Activated CD4-positive, alpha-beta T cell treated with anti-CD3 and anti-CD28 coated beads for 48 hours (primary cell): Measurements from ENCODE around the gene RPS15.
"Not testable (repeated sequence)": the region's sequence is repeated elsewhere in the genome, so short reads cannot be mapped to it uniquely, and the experiment has no call there.

Experiments used
- DNase-seq: peaks from one replicate; pipeline ENCODE4 v3.0.0-alpha.2; 2020

Gene RPS15

GRCh38 chr19:1402411-1403070 is 35.7 kb upstream of the RPS15 start:
- no peak for DNase-seq

- peak; percentile 99 for DNase-seq
Measured at GRCh38 chr19:1406774-1407527, 31.2 kb upstream of the RPS15 start.

GRCh38 chr19:1407528-1408299 is 30.5 kb upstream of the RPS15 start, which contains the start of gene DAZAP1:
Gene DAZAP1 (plus strand): TSS chr19:1407586. CDS start chr19:1407774, 188 bp downstream.
- DNase-seq, result peak; percentile 37

GRCh38 chr19:1408300-1409203 is 29.6 kb upstream of the RPS15 start:
- peak; percentile 70 for DNase-seq

DNA sequence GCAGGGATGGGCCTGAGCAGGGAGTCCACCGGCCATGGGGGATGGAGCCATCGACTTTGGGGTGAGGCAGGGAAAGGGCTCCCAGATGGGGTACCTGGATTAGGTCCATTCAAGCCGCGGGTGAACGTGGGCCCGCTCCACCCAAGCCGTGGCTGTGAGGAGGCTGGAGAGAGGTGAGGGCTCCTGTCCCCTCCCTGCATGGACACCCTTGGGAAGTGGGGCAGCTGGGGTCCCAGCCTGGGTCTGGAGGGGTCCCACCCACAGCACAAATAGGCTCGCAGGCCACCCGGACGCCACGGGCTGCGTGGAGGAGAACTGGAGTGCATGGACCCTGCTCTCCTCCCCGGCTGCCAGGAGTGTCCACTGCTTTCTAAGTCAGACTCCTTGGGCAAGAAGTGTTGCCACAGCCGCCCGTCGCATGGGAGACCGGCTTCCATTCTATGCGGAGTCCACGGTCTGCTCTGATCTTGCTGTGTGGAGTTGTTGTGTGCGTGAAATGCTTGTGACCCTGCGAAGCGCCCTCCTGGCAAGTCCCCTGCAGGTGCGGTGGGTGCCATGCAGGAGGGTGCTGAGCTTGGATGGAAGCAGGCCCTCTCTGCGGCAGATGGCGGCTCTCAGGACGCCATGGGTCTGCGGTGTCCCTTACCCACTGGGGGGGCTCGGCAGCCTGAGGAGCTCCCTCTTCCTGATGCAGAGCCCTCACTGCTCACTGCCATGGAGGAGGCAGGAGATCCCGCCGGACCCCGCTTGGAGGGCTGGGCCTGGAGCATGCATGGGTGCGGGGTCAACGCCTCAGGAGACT is 28.8 kb upstream of the RPS15 start:
- no peak for DNase-seq

- peak; percentile 53 for DNase-seq
Measured at GRCh38 chr19:1410136-1410786, 27.9 kb upstream of the RPS15 start.

DNA sequence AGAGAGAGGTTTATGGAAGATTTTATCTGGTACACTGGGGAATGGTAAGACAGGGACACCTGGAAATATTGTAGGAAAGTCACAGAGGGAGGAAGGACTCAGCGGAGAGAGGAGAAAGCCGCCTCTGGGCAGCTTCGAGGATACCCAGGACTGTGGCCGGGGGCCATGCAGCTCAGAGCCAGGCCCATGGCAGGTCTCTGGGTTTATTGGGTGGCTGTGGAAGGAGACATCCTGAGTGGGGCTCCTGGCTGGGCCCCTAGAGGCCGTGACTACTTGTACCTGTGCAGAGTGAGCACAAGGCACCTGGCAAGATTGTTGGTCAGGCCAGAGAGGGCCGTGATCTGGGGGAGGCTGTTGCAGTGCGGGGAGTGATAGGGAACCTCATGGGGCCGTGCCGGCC is 27.4 kb upstream of the RPS15 start:
- no peak for DNase-seq

DNA sequence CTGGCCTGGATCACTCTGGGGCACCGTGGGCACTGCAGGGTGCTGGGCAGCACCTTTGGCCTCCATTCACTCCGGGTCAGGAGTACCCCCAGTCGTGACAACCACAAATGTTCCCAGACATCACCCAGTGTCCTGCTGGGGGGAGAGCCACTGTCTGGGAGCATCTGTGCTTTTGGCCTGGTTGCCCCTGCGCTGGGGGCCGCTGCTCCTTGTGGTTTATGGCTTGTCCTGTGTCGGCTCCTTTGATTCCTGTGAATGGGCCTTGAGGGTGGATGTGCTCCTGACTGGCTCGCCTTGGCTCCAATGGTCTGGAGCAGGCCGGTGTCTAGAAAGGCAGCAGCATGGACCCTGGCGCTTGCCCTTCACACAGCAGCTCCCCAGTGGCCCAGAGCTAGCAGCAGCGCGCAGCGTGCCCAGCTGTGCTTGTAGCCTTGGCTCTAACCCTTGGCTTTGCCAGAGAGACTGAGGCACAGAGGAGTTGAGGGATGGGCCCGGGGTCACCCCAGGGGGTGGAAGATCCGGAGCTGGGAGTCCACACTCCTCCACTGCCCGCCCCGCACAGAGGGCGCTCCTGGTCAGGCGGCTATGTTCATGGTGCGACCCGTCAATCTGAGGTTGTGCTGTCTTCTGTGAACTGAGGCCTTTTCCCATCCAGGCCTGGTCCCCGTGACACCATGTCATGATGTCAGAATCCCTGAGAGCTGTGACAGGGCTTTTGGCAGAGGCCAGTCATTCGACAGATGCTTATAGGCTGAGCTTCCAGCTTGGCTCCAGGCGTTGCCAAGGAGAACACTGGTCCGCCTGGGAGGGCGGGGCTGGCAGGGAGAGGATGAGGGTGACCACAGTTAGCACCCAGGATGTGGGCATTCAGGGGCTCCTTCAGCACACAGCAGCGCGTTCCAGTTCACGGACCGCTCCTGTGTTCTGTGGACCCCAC is 26.7 kb upstream of the RPS15 start:
- DNase-seq, result no peak

DNA sequence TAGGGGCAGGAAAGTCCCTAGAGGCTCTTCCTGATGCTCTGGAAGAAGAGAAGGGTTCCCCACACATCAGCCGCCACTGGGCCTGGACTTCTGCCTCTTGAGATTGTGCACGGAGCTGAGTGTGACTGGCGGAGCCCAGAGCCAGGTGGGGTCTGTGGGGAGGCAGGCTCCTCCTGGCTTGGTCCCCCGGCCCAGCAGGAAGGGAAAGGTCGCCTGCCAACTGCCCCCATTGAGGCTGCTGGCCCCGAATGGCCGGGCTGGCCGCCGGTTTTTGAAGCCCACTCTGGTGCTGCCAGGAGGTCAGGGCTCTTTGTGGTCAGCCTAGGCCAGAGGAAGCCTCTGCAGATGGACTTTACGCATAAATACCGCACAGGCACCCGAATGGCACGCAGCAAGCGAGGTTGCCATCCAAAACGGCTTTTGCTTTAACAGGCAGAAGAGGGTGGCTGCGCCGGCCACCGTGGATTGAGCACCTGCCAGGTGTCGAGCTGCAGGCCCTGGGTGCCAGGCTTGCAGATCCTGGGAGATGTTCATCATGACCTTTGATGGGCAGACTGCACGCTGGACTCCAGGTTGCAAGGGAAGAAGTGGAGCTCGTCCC is 25.8 kb upstream of the RPS15 start:
- no peak for DNase-seq

GRCh38 chr19:1412995-1413800 is 25.0 kb upstream of the RPS15 start:
- no peak for DNase-seq

GRCh38 chr19:1416014-1416841 is 22.0 kb upstream of the RPS15 start:
- DNase-seq, result no peak

- DNase-seq, result no peak
Measured at GRCh38 chr19:1417145-1417544, 21.1 kb upstream of the RPS15 start.

GRCh38 chr19:1417681-1418495 is 20.3 kb upstream of the RPS15 start:
- no peak for DNase-seq

- DNase-seq, result no peak
Measured at GRCh38 chr19:1418496-1418775, 19.8 kb upstream of the RPS15 start.

- DNase-seq, result no peak
Measured at GRCh38 chr19:1418951-1419738, 19.1 kb upstream of the RPS15 start.

DNA sequence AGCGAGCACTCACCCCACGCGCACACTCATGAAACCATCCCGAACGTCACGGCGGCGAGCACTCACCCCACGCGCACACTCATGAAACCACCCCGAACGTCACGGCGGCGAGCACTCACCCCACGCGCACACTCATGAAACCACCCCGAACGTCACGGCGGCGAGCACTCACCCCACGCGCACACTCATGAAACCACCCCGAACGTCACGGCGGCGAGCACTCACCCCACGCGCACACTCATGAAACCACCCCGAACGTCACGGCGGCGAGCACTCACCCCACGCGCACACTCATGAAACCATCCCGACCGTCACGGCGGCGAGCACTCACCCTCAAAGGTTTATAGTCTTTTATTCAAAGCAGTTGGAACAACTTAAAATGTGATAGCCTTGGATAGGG is 18.1 kb upstream of the RPS15 start:
- DNase-seq, result not testable (repeated sequence)
